ENCODE results near the gene TRAK1. TPM values are rescaled to one million over a fixed set of nuclear protein-coding genes. Genes with fewer than 3 reads are reported as not detected.

Gene TRAK1
- total and polyA plus RNA-seq, 2 donors (not counting 1 experiment from before 2014, with no cell fraction given) = 71.3 to 129 TPM

DNA sequence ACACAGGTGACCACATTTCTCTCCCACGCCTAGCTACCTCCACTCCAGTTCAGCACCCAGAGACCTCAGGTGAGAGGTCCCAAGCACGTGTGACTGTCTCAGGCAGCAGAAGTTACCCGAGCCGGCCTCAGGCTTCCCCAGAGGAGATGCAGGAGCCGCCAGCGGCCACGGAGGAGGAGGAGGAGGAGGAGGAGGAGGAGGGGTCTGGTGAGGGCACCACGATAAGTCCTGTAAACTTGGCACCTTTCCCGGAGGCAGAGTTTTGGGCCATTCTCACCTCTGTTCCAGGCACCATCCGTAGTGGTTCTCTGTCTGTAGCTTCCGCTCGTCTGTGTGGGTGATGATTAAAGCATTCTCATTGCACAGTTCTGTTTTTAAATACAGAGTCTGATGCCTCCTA, 118.8 kb downstream of the TRAK1 start:
- no peaks in the 10 kb centered on the region for H4K20me1 ChIP-seq (ENCODE audit: control insufficient read depth, insufficient read depth, low read length, poor library complexity, severe bottlenecking)
- POLR2A ChIA-PET = no interaction called here
- peaks cover 5 to 83% of the 10 kb centered on the region in 2 experiments for H3K36me3 ChIP-seq (replicated peaks in 1 of 2; ENCODE audit: control extremely low read depth in 1 of 2, control insufficient read depth in 1 of 2, extremely low read depth in 1 of 2, insufficient read depth in 2 of 2, low read length in 1 of 2)
- CTCF ChIA-PET = interaction anchor here (0.7 to 0.8 kb wide), 3 partner anchors 19 to 410 kb away, joined by 3 to 6 read pairs (median 3); no protein-coding TSS in a partner anchor
- peaks cover 31% of the 10 kb centered on the region for H3K4me1 Mint-ChIP-seq
- H3K9ac ChIP-seq (ENCODE audit: low read length) = no peak overlapping the region
- H3K4me2 ChIP-seq (replicated peaks; ENCODE audit: low read depth, low read length, poor library complexity, severe bottlenecking) = no peak overlapping the region
- no peaks in the 10 kb centered on the region for H3K27me3 Mint-ChIP-seq
- no peak overlapping the region for H3K4me3 ChIP-seq (ENCODE audit: control extremely low read depth in 1 of 5, extremely low read depth in 1 of 5, insufficient read depth in 1 of 5, low read depth in 2 of 5, low read length in 4 of 5)
- peaks cover 23 to 24% of the 10 kb centered on the region in 2 donors for H3K4me1 ChIP-seq (ENCODE audit: control insufficient read depth in 2 of 2, insufficient read depth in 2 of 2, low read length in 2 of 2)
- H3K4me3 Mint-ChIP-seq = no peak overlapping the region
- no peaks in the 10 kb centered on the region for H3K27me3 ChIP-seq (replicated peaks in 1 of 4; ENCODE audit: control extremely low read depth in 1 of 4, control insufficient read depth in 3 of 4, insufficient read depth in 4 of 4, low read length in 3 of 4)
- TF ChIP-seq, protein P1, sequence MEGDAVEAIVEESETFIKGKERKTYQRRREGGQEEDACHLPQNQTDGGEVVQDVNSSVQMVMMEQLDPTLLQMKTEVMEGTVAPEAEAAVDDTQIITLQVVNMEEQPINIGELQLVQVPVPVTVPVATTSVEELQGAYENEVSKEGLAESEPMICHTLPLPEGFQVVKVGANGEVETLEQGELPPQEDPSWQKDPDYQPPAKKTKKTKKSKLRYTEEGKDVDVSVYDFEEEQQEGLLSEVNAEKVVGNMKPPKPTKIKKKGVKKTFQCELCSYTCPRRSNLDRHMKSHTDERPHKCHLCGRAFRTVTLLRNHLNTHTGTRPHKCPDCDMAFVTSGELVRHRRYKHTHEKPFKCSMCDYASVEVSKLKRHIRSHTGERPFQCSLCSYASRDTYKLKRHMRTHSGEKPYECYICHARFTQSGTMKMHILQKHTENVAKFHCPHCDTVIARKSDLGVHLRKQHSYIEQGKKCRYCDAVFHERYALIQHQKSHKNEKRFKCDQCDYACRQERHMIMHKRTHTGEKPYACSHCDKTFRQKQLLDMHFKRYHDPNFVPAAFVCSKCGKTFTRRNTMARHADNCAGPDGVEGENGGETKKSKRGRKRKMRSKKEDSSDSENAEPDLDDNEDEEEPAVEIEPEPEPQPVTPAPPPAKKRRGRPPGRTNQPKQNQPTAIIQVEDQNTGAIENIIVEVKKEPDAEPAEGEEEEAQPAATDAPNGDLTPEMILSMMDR (IDR thresholded peaks at IDR 0.05) = no peak
- no peak for TF ChIP-seq EZH2 (IDR thresholded peaks at IDR 0.05; ENCODE audit: borderline replicate concordance, insufficient read depth, low read depth, low read length, poor library complexity, severe bottlenecking)
- no peaks in the 10 kb centered on the region for H3K9me3 Mint-ChIP-seq (ENCODE audit: insufficient read depth)
- peak overlapping the region; percentile 32 for H3K27ac Mint-ChIP-seq
- ATAC-seq (ENCODE audit: low read depth) (no peak), DNase-seq (no peak)
- no peak overlapping the region for H2AFZ ChIP-seq (ENCODE audit: insufficient read depth, low read depth, low read length, poor library complexity, severe bottlenecking)
- peaks cover 3% of the 10 kb centered on the region for H3K79me2 ChIP-seq (ENCODE audit: control insufficient read depth, insufficient read depth, low read length)
- intact Hi-C loops (cut with micrococcal nuclease) = no loop called here
- no peak overlapping the region for H3K27ac ChIP-seq (ENCODE audit: low read length in 2 of 2)
- WGBS (ENCODE audit: insufficient coverage) = 90% methylated on average over 4 of the region's 12 CpGs
- H3K9me3 ChIP-seq (ENCODE audit: control extremely low read depth in 1 of 3, control insufficient read depth in 2 of 3, insufficient read depth in 1 of 3, low read length in 2 of 3) = no peaks in the 10 kb centered on the region

DNA sequence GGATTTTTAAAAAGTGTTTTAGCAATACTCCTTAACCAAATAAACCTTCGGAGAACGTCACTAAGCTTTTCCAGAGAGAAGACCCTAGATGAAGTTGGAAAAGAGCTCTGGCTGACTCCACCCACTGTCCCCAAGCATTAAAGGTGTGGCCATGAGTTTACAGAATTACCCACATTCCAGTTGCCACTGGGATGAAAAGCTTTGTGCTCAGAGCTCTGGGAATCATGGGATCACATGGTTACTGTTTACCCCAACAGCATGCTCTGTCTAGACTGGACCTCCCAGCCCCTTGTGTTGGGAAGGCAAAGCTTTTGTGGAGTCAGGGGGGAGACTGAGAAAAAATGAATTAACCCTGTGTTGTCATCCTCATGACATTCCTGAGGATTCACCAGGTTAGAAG, 119.6 kb downstream of the TRAK1 start:
- peaks cover 3% of the 10 kb centered on the region for H3K79me2 ChIP-seq (ENCODE audit: control insufficient read depth, insufficient read depth, low read length)
- WGBS (ENCODE audit: insufficient coverage) = no CpG with 5 or more reads among the region's 2 CpGs
- H3K4me3 ChIP-seq (ENCODE audit: control extremely low read depth in 1 of 5, extremely low read depth in 1 of 5, insufficient read depth in 1 of 5, low read depth in 2 of 5, low read length in 4 of 5) = no peak overlapping the region
- H3K4me1 ChIP-seq (ENCODE audit: control insufficient read depth in 2 of 2, insufficient read depth in 2 of 2, low read length in 2 of 2) = peaks cover 30 to 32% of the 10 kb centered on the region in 2 donors
- intact Hi-C loops (cut with micrococcal nuclease) = no loop called here
- peaks cover 38% of the 10 kb centered on the region for H3K4me1 Mint-ChIP-seq
- H4K20me1 ChIP-seq (ENCODE audit: control insufficient read depth, insufficient read depth, low read length, poor library complexity, severe bottlenecking) = no peaks in the 10 kb centered on the region
- no peak overlapping the region for H3K4me2 ChIP-seq (replicated peaks; ENCODE audit: low read depth, low read length, poor library complexity, severe bottlenecking)
- POLR2A ChIA-PET = no interaction called here
- H3K27ac ChIP-seq (ENCODE audit: low read length in 2 of 2) = no peak overlapping the region
- CTCF ChIA-PET = interaction anchor here (0.7 to 0.8 kb wide), 3 partner anchors 20 to 391 kb away, joined by 3 to 4 read pairs (median 3); no protein-coding TSS in a partner anchor
- H3K9ac ChIP-seq (ENCODE audit: low read length) = no peak overlapping the region
- ATAC-seq (ENCODE audit: low read depth) (no peak), DNase-seq (no peak)
- peaks cover 1 to 82% of the 10 kb centered on the region in 2 experiments for H3K36me3 ChIP-seq (replicated peaks in 1 of 2; ENCODE audit: control extremely low read depth in 1 of 2, control insufficient read depth in 1 of 2, extremely low read depth in 1 of 2, insufficient read depth in 2 of 2, low read length in 1 of 2)
- no peaks in the 10 kb centered on the region for H3K9me3 Mint-ChIP-seq (ENCODE audit: insufficient read depth)
- H3K4me3 Mint-ChIP-seq = no peak overlapping the region
- TF ChIP-seq EZH2 (IDR thresholded peaks at IDR 0.05; ENCODE audit: borderline replicate concordance, insufficient read depth, low read depth, low read length, poor library complexity, severe bottlenecking) = no peak
- TF ChIP-seq, protein P1 (IDR thresholded peaks at IDR 0.05) = no peak
- no peak overlapping the region for H3K27ac Mint-ChIP-seq
- no peaks in the 10 kb centered on the region for H3K9me3 ChIP-seq (ENCODE audit: control extremely low read depth in 1 of 3, control insufficient read depth in 2 of 3, insufficient read depth in 1 of 3, low read length in 2 of 3)
- H2AFZ ChIP-seq (ENCODE audit: insufficient read depth, low read depth, low read length, poor library complexity, severe bottlenecking) = no peak overlapping the region
- H3K27me3 ChIP-seq (replicated peaks in 1 of 4; ENCODE audit: control extremely low read depth in 1 of 4, control insufficient read depth in 3 of 4, insufficient read depth in 4 of 4, low read length in 3 of 4) = no peaks in the 10 kb centered on the region
- H3K27me3 Mint-ChIP-seq = no peaks in the 10 kb centered on the region

Measured in B cell (primary cell).